Stimulated activated naive CD8-positive, alpha-beta T cell treated with anti-CD3 and anti-CD28 coated beads, Interleukin-15, Interleukin-2, amounts not matched to agents 100 U/mL and 50 U/mL, for 24 hours (primary cell): Measurements from ENCODE around the gene ST6GALNAC1.

Experiments
- ATAC-seq: fragments of 150-1000 bp; cut with Tn5 transposase; one replicate; pipeline ENCODE4 v1.10.0; 2021
- DNase-seq: peaks from one replicate; pipeline ENCODE4 v3.0.0; 2021

The ST6GALNAC1 gene

DNA sequence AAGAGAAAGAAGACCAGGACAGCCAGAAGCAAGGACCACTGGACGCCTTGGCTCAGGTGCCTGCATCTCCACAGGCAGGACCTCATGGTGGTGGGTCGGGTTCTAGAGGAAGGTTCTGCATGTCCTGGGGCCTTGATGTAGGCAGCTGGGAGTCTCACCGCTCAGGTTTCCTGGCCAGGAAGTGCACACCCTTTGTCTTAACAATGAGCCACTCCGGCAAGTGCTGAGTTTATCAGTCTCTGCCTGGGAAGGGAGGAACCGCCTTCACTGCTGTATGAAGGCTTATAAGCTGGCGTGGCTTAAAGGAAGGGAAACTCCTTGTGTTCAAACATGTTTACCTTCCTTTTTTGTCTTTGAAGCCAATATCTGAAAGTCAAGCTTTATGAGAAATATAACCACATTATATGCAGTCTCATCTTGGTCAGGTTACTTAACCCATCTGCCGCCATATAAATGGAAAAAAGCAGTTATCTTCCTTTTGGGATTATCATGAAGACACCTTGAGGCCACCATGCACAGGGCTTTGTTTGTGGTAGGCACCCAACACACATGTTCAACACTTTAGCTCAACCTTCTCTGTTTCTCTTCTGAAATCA, at the start of gene ST6GALNAC1:
TSS of gene ST6GALNAC1 (minus strand) at position 205 of the 596 bp plus-strand sequence. CDS start at position 86, 119 bp downstream.
- DNase-seq (no peak), ATAC-seq (peak; percentile 28)

- no peak for ATAC-seq
Measured at GRCh38 chr17:76691379-76692191, 48.0 kb upstream of the ST6GALNAC1 start.

GRCh38 chr17:76690596-76691280, 47.2 kb upstream of the ST6GALNAC1 start:
- ATAC-seq (no peak), DNase-seq (no peak)

More at GRCh38 chr17:76691379-76692191, 48.0 kb upstream of the ST6GALNAC1 start:
- no peak for DNase-seq

DNA sequence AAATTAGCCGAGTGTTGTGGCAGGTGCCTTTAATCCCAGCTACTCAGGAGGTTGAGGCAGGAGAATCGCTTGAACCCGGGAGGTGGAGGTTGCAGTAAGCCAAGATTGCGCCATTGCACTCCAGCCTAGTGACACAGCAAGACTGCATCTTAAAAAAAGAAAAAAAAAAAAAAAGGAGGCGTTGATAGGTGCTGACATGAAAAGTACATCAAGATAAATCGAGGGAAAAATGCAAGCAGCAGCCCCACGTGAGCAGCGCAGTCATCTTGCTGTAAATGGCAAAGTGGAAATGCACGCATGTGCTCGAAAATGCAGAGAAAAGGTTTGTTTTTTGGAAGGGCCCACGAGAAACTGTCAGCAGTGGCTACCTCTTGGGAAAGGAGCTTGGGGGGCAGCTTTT, 46.3 kb upstream of the ST6GALNAC1 start:
- ATAC-seq (no peak), DNase-seq (no peak)

- ATAC-seq (no peak), DNase-seq (no peak)
Measured at GRCh38 chr17:76688165-76688622, 44.6 kb upstream of the ST6GALNAC1 start.

DNA sequence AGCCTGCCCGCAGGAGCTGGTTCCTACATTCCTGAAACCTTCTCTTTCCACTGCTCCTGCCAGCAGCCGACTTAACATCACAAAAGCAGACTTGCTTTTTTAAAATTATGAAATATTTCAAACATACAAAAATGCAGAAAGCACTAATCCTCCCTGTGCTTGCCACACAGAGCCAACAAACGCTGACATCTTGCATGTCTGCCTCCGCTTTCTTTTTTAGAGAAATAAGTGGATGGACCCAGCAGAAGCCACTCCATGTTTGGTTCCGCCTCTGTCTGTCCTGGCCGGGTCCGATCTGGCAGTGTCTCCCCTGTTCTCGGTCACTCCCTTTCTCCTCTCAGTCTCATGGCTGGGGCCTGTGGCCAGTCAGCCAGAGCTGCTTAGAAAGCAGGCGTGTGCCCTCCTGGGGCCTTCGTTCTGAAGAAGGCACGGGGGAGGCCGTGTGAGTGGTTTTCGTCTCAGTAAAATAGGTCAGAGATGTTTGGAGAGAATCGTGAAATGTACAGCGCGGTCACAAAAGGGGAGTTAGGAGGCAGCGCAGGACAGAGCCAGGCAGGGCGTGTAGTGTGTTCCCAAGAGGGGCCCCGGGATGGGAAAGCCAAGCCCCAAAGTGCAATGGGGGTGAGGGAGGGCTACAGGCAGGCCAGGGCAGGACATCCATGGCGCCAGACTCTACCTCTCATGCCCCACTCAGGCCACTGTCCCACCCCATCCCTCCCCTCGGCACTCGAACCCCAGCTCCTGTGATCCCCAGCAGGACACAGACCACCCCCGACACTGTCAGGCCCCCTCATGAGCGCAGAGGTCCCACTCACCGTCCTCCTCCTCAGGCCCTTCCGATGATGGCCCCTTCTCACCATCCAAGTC, 44.0 kb upstream of the ST6GALNAC1 start:
- ATAC-seq (no peak), DNase-seq (no peak)

DNA sequence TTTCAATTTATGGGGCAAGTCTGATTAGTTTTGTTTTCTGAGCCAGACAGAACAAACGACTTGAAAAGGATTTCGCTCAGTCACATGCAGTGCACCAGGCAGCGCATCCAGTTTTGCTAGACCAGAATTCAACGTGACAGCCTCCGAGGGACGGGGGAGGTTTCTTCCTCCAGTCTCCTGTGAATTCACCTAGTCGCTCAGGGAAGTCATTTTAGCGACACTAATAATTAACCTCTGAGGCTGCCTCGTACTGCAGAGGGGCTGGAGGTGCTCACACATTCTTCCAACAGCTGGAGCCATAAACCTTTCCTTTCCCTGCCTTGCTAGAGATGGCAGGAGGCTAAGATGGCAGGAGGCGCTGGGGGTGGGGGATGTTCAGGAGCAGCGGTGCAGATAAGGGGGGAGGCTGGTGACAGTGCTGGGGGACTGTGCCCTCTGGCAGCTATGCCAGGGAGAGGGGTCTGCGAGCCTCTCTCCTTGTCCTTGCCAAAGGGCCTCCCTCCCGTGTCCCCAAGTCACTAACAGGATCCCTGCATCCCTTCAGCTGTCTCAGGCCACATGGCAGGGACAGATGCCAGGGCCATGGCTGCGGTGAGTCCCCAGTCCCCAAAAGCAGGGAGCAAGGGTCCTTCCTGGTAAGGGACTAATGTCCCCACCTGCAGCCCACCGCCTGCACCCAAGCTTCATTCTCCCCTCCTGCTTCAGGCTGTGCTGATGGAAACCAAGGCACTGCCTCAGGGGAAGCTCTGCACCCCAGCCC, 43.2 kb upstream of the ST6GALNAC1 start:
- ATAC-seq (no peak), DNase-seq (no peak)

DNA sequence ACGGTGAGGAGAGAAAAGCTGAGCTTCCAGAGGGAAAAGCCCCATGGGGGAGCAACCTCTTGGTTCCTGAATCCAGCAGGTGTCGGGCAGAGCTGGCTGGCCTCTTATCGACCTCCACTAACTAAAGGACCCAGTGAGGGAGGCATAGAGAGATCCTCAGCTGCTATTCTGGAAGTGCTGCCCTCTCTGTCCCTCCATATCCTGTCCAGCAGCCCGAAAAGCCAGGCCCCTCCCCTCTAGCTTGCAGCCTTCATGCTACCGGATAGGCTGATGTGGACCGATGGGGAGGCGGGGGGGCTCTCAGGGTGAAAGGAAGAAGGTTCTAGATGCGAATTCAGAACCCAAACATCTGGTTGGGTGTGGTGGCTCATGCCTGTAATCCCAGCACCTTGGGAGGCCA, 42.3 kb upstream of the ST6GALNAC1 start:
- ATAC-seq (no peak), DNase-seq (no peak)

- ATAC-seq (no peak), DNase-seq (no peak)
Measured at GRCh38 chr17:76685366-76685765, 41.8 kb upstream of the ST6GALNAC1 start.

- no peak for ATAC-seq
- DNase-seq, result no peak
Measured at GRCh38 chr17:76684756-76685155, 41.2 kb upstream of the ST6GALNAC1 start.

DNA sequence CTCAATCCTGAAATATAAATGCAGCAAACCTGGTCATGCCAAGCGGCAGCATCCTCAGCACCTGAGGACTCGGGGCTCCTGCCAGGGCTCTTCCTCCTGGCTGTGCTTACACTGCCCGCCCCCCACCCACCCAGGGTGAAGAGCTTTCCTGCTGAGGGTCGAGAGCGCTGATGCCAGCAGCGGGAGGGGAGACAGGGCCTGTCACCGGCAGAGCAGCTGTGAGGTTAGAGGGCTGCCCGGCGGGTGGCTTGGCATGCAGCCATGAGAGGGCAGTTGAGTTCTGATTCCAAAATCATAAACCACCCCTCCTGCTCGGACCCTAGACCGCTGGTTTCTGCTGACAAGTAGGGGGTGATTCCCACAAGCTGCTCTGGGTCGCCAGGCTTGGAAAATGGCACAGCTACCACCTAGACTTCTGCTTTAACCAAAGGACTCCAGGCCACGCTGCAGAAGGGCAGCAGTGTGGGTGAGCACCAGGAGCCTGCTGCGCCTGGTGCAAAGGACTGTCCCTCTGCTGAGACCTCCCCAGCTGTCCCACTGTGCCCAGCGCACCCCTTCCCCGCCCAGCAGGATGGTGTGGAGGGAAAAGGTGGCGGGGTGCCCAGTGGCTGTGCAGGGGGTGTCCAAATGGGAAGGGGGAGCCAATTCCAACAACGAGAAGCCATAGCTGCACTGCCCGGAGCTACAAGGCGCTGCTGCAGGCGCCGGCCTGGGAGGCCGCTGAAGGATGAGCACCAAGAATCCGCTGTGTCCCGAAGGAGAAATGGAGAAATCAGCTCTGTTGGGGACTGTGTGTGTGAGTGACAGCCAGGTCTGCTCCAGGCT, 40.6 kb upstream of the ST6GALNAC1 start:
- ATAC-seq (no peak), DNase-seq (no peak)

- no peak for DNase-seq
Measured at GRCh38 chr17:76683011-76683755, 39.6 kb upstream of the ST6GALNAC1 start.

GRCh38 chr17:76682296-76682695, 38.7 kb upstream of the ST6GALNAC1 start:
- no peak for DNase-seq
- no peak for ATAC-seq

More at GRCh38 chr17:76683011-76683755, 39.6 kb upstream of the ST6GALNAC1 start:
- ATAC-seq, result no peak

DNA sequence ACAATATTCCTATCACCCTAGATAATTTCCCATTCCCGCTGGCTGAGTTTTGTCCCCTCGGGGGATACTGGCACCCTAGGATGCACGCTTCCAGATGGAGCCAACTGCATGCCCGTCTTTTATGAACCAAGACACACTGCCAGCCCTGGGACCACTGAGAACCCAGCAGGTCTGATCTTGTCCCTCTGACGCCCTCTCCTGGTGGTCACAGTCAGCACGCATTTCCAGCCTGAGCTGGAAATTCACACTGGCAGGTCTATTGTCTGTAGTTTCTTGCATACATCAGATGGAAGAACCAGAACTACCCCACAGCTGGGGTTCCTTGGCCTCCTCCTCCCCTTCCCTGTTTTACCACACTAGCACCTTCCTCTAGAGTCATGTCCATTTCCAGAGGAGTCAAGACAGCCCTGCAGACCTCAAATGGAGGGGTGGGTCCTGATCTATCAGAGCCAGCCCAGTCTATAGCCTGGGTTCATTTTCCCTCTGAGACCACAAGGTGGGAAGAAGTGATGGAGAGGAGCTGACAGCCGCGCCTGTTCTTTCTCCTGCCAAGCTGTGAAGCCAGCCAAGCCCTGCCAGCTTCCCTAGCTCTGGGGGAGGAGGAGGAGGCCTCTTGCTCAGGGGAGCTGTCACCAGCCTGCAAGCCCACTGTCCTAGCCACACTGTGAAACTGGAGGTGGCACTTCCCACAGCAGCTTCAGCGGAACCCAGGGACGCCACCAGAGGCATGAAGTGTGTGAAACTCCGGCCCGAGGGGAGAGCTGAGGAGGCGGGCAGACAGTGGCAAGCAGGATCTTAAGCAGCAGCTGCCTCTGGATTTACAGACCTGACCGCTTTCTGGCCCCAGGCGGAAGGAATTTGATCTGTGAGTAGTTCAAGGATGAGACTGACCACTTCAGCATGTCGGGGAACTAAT, 37.9 kb upstream of the ST6GALNAC1 start:
- DNase-seq, result peak; percentile 75

DNA sequence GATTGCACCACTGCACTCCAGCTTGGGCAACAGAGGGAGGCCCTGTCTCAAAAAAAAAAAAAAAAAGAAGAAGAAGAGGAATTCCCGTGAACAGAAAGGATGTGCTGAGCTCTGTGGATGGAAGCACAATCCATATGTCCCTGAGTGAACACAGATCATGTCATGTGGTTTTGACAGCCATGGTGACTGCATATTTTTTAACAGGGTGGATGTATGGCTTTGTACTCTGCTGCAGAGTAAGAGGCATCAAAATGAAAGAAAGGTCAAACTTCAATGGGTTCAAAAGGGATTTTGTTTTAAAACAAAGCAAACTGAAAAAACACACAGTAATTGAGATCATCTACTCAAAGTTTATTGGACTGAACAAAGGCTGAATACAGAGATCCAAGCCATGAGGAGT, 35.7 kb upstream of the ST6GALNAC1 start:
- no peak for ATAC-seq
- DNase-seq, result no peak

More for the DNA sequence above, 37.9 kb upstream of the ST6GALNAC1 start:
- ATAC-seq, result peak; percentile 41

DNA sequence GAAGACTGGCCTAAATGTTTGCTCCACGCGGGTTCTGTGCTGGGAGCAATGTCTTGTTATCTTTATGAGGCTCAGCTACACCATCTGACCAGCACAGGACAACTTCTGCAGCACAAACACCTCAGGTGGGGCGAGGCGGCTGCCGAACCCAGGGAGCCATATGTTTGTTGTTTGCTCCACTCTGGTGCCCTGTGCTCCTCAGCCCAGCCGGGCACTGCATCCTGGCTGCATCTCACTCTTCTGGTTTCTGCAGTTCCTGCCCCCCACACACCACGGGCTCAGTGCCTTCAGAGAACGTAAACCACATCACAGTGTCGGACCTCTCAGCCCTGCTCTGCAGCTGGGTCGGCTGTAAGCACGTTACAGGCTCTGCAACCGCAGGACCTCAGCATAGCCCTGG, 34.8 kb upstream of the ST6GALNAC1 start:
- ATAC-seq (peak; percentile 47), DNase-seq (peak; percentile 19)

- no peak for DNase-seq
- ATAC-seq, result no peak
Measured at GRCh38 chr17:76677406-76677805, 33.8 kb upstream of the ST6GALNAC1 start.

GRCh38 chr17:76676629-76677028, 33.1 kb upstream of the ST6GALNAC1 start:
- ATAC-seq (no peak), DNase-seq (no peak)
